ENCODE data around the gene KCNMA1. TPM values are rescaled to one million over a fixed set of nuclear protein-coding genes. Genes with fewer than 3 reads are reported as not detected.

Gene KCNMA1
- polyA plus RNA-seq, 1 donor from 2014 or later = 60.8 TPM

- Histone ChIP-seq H3K4me3 (ENCODE audit: low read length) (no peak overlapping the region), H3K27ac (ENCODE audit: low read length) (no peak overlapping the region), H3K27me3 (ENCODE audit: insufficient read depth, low read depth, low read length) (no peaks in the 10 kb centered on the region), H3K79me2 (replicated peaks; ENCODE audit: insufficient read depth, low read length) (no peaks in the 10 kb centered on the region), H3F3A (ENCODE audit: insufficient read depth, low read length, poor library complexity, severe bottlenecking) (no peaks in the 10 kb centered on the region), H3K9me2 (ENCODE audit: insufficient read depth, low read length) (no peaks in the 10 kb centered on the region), H2AFZ (ENCODE audit: low read depth, low read length) (no peak overlapping the region), H3K9me3 (ENCODE audit: low read length) (no peaks in the 10 kb centered on the region), H3K9ac (ENCODE audit: low read length) (no peak overlapping the region), H4K20me1 (ENCODE audit: insufficient read depth) (no peaks in the 10 kb centered on the region), H3K36me3 (ENCODE audit: insufficient read depth, low read length) (no peaks in the 10 kb centered on the region), H3K4me2 (ENCODE audit: low read length) (no peak overlapping the region)
- TF ChIP-seq RAD21 (conservative IDR thresholded peaks at IDR 0.05) = no peak
- TF ChIP-seq TAF1 (IDR thresholded peaks at IDR 0.05; ENCODE audit: low read depth) = no peak
- TF ChIP-seq POLR2AphosphoS5 (IDR thresholded peaks at IDR 0.05) = no peak
- TF ChIP-seq CTCF (IDR thresholded peaks at IDR 0.05; ENCODE audit: poor library complexity, severe bottlenecking) = no peak
- no peak for TF ChIP-seq EP300 (conservative IDR thresholded peaks at IDR 0.05; ENCODE audit: poor library complexity, severe bottlenecking)
- TF ChIP-seq MXI1 (conservative IDR thresholded peaks at IDR 0.05; ENCODE audit: poor library complexity, severe bottlenecking) = no peak
- no peak for TF ChIP-seq REST (IDR thresholded peaks at IDR 0.05; ENCODE audit: borderline replicate concordance)
These were observed 194.9 kb downstream of the KCNMA1 start for GRCh38 chr10:77442699-77443189.

- TF ChIP-seq SMC3 (conservative IDR thresholded peaks at IDR 0.05; ENCODE audit: poor library complexity) (no peak), REST (IDR thresholded peaks at IDR 0.05; ENCODE audit: borderline replicate concordance) (no peak), EP300 (conservative IDR thresholded peaks at IDR 0.05; ENCODE audit: poor library complexity, severe bottlenecking) (no peak), POLR2AphosphoS5 (IDR thresholded peaks at IDR 0.05) (no peak), TAF1 (IDR thresholded peaks at IDR 0.05; ENCODE audit: low read depth) (no peak), CTCF (IDR thresholded peaks at IDR 0.05; ENCODE audit: poor library complexity, severe bottlenecking) (no peak), EZH2 (IDR thresholded peaks at IDR 0.05; ENCODE audit: borderline replicate concordance, insufficient read depth, low read length, poor library complexity, severe bottlenecking) (no peak), RAD21 (conservative IDR thresholded peaks at IDR 0.05) (no peak), MXI1 (conservative IDR thresholded peaks at IDR 0.05; ENCODE audit: poor library complexity, severe bottlenecking) (no peak)
- H3K79me2 ChIP-seq (replicated peaks; ENCODE audit: insufficient read depth, low read length) = no peaks in the 10 kb centered on the region
- H3K36me3 ChIP-seq (ENCODE audit: insufficient read depth, low read length) = no peaks in the 10 kb centered on the region
- no peak overlapping the region for H3K9ac ChIP-seq (ENCODE audit: low read length)
- H2AFZ ChIP-seq (ENCODE audit: low read depth, low read length) = no peak overlapping the region
- H3K27ac ChIP-seq (ENCODE audit: low read length) = no peak overlapping the region
- no peaks in the 10 kb centered on the region for H4K20me1 ChIP-seq (ENCODE audit: insufficient read depth)
- H3K27me3 ChIP-seq (ENCODE audit: insufficient read depth, low read depth, low read length) = no peaks in the 10 kb centered on the region
- no peaks in the 10 kb centered on the region for H3K9me3 ChIP-seq (ENCODE audit: low read length)
- no peaks in the 10 kb centered on the region for H3F3A ChIP-seq (ENCODE audit: insufficient read depth, low read length, poor library complexity, severe bottlenecking)
- H3K4me3 ChIP-seq (ENCODE audit: low read length) = no peak overlapping the region
- no peak overlapping the region for H3K4me2 ChIP-seq (ENCODE audit: low read length)
- H3K9me2 ChIP-seq (ENCODE audit: insufficient read depth, low read length) = no peaks in the 10 kb centered on the region
These were observed 196.0 kb downstream of the KCNMA1 start for GRCh38 chr10:77441353-77442166.

Measured in neural cell (in vitro differentiated cells).